Measurements from ENCODE around the gene AFG1L. TPM values are rescaled to one million over a fixed set of nuclear protein-coding genes. Genes with fewer than 3 reads are reported as not detected.

AFG1L gene
- total and polyA plus RNA-seq, 7 donors: 2.4 to 10.4 (median 5.4) TPM

- 95 to 97% (median 96%) methylated on average over 1 of the region's 1 CpG for WGBS, 3 donors
- peak overlapping the region; percentile 25 for H3K27ac ChIP-seq
- no peak overlapping the region for H3K4me3 ChIP-seq
- no peaks in the 10 kb centered on the region for H3K9me3 ChIP-seq
- no peak for TF ChIP-seq CTCF (IDR thresholded peaks at IDR 0.05)
- ATAC-seq (no peak), DNase-seq (no peak)
- H3K27me3 ChIP-seq (ENCODE audit: insufficient read depth in 3 of 3, low read length in 2 of 3): no peaks in the 10 kb centered on the region
- H3K4me1 ChIP-seq: peaks cover 69% of the 10 kb centered on the region
- intact Hi-C loops (cut with DNase I): no loop called here
- peaks cover 13 to 56% of the 10 kb centered on the region in 2 donors for H3K36me3 ChIP-seq (ENCODE audit: insufficient read depth in 1 of 2, low read depth in 1 of 2)
Measured at GRCh38 chr6:108570517-108570916, 275.7 kb downstream of the AFG1L start.

- ATAC-seq (peak; percentile 65 to 79 (median 72)), DNase-seq (no peak)
- H3K27ac ChIP-seq: peak overlapping the region; percentile 65
- intact Hi-C loops (cut with DNase I): no loop called here
- peaks cover 74% of the 10 kb centered on the region for H3K4me1 ChIP-seq
- peaks cover 8 to 35% of the 10 kb centered on the region in 2 donors for H3K36me3 ChIP-seq (ENCODE audit: insufficient read depth in 1 of 2, low read depth in 1 of 2)
- H3K27me3 ChIP-seq (ENCODE audit: insufficient read depth in 3 of 3, low read length in 2 of 3): no peaks in the 10 kb centered on the region
- TF ChIP-seq CTCF (IDR thresholded peaks at IDR 0.05): no peak
- 25 to 45% (median 30%) methylated on average over 4 of the region's 4 CpGs for WGBS, 3 donors
- H3K4me3 ChIP-seq: peak overlapping the region; percentile 13
- H3K9me3 ChIP-seq: no peaks in the 10 kb centered on the region
Measured at GRCh38 chr6:108574457-108575141, 279.7 kb downstream of the AFG1L start.

Other genes with a start within 250 kb of the AFG1L start
- gene OSTM1, start 220.3 kb upstream of the AFG1L start, total RNA-seq: 10 to 100 TPM; 21.6 to 29.6 (median 24.1) TPM
- gene OSTM1, start 220.3 kb upstream of the AFG1L start, polyA plus RNA-seq: 10 to 100 TPM; 15.6 to 29.8 (median 22.2) TPM
- gene NR2E1, start 129.0 kb upstream of the AFG1L start, total RNA-seq: not detected
- gene NR2E1, start 129.0 kb upstream of the AFG1L start, polyA plus RNA-seq: under 1 TPM in 1 of 3 donors, not detected in 2; 0.01 TPM
- gene SNX3, start 34.0 kb upstream of the AFG1L start, total RNA-seq: 100 to 1,000 TPM; 165 to 204 (median 171) TPM
- gene SNX3, start 34.0 kb upstream of the AFG1L start, polyA plus RNA-seq: 100 to 1,000 TPM; 231 to 348 (median 237) TPM